OCI-LY1 (cell line): ENCODE data around the gene ABCA5.
"Not testable (repeated sequence)": the region's sequence is repeated elsewhere in the genome, so short reads cannot be mapped to it uniquely, and the experiment has no call there.

Experiments
- H2AFZ ChIP-seq: fragments of 200-600 bp; sonication (generic), shearing (Covaris generic); 2 replicates; pipeline ENCODE4 v1.6.0; 2014; ENCODE audit warnings: antibody characterized with exemption, mild to moderate bottlenecking, low read length
- H3F3A ChIP-seq: fragments of 200-600 bp; sonication (generic), shearing (Covaris generic); 2 replicates; pipeline ENCODE4 v1.6.0; 2014; ENCODE audit warnings: mild to moderate bottlenecking, antibody characterized with exemption, low read length, moderate library complexity; ENCODE audit not compliant: insufficient read depth
- H3K27ac ChIP-seq: fragments of 200-600 bp; sonication (generic); 2 replicates; pipeline ENCODE4 v1.5.1; 2014; ENCODE audit warnings: low read length, mixed run types, mild to moderate bottlenecking, low read depth; ENCODE audit not compliant: poor library complexity, severe bottlenecking
- H3K27me3 ChIP-seq: fragments of 200-600 bp; sonication (generic); 2 replicates; pipeline ENCODE4 v1.6.0; 2014; ENCODE audit warnings: antibody characterized with exemption, mild to moderate bottlenecking, low read length, moderate library complexity; ENCODE audit not compliant: insufficient read depth
- H3K36me3 ChIP-seq: fragments of 200-600 bp; sonication (generic); 2 replicates; pipeline ENCODE4 v1.6.1; 2014; ENCODE audit warnings: mild to moderate bottlenecking, antibody characterized with exemption, low read length, moderate library complexity, mixed read lengths; ENCODE audit not compliant: insufficient read depth
- H3K4me1 ChIP-seq: fragments of 200-600 bp; sonication (generic); 2 replicates; pipeline ENCODE4 v1.5.1; 2014; ENCODE audit warnings: mild to moderate bottlenecking, low read length, moderate library complexity; ENCODE audit not compliant: insufficient read depth, severe bottlenecking
- H3K4me2 ChIP-seq: fragments of 200-600 bp; sonication (generic), shearing (Covaris generic); 2 replicates; pipeline ENCODE4 v1.6.1; 2014; ENCODE audit warnings: low read length
- H3K4me3 ChIP-seq: fragments of 200-600 bp; sonication (generic); 2 replicates; pipeline ENCODE4 v1.5.1; 2014; ENCODE audit warnings: low read length, low read depth, mild to moderate bottlenecking, mixed read lengths; ENCODE audit not compliant: poor library complexity, severe bottlenecking
- H3K79me2 ChIP-seq: fragments of 200-600 bp; shearing (Covaris generic); 2 replicates; pipeline ENCODE4 v1.6.1; 2016; ENCODE audit warnings: mixed run types, low read length, mixed read lengths; ENCODE audit not compliant: insufficient read depth
- H3K9ac ChIP-seq: fragments of 200-600 bp; sonication (generic), shearing (Covaris generic); 2 replicates; pipeline ENCODE4 v1.6.1; 2014; ENCODE audit warnings: mild to moderate bottlenecking, low read length, mixed read lengths
- H3K9me2 ChIP-seq: fragments of 200-600 bp; sonication (generic), shearing (Covaris generic); 2 replicates; pipeline ENCODE4 v1.6.1; 2014; ENCODE audit warnings: low read depth, mild to moderate bottlenecking, low read length, mixed read lengths
- H3K9me3 ChIP-seq: fragments of 200-600 bp; shearing (Covaris generic); 2 replicates; pipeline ENCODE4 v1.6.1; 2014; ENCODE audit warnings: low read length, mixed read lengths
- H4K20me1 ChIP-seq: fragments of 200-600 bp; sonication (generic), shearing (Covaris generic); 2 replicates; pipeline ENCODE4 v1.6.0; 2016; ENCODE audit warnings: mild to moderate bottlenecking, low read length; ENCODE audit not compliant: insufficient read depth
- CTCF ChIP-seq: fragments of 200-600 bp; sonication (generic), shearing (Covaris generic); IDR thresholded peaks from 2 replicates; pipeline ENCODE4 v1.5.1; 2017; ENCODE audit warnings: mild to moderate bottlenecking, antibody characterized with exemption, low read length, moderate library complexity, mixed read lengths
- EZH2 ChIP-seq: fragments of 200-600 bp; sonication (generic), shearing (Covaris generic); IDR thresholded peaks from 2 replicates; pipeline ENCODE4 v1.8.0; 2017; ENCODE audit warnings: borderline replicate concordance, mixed run types, mild to moderate bottlenecking, antibody characterized with exemption, low read length, moderate library complexity, mixed read lengths

ABCA5 gene

DNA sequence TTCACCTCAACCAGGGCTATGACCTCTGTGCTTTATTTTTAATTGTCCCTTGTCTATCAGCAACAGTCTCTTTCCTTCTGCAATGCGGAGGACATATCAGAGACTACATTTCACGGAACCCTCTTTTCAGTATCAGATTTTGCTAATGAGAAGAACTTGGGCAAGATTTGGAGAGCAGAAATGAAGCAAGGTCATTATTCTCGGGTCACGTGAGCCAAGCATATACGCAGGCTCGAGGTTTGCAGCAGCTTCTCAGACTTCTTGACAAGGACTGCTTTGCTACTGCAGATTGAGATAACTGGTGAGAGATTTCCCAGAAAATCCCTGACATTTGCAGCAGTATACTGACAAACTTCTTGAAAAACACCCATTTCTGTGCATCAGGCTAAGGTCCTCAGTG is 128.7 kb downstream of the ABCA5 start:
- Histone ChIP-seq H3K27ac (no peak overlapping the region), H3K4me2 (no peak overlapping the region), H3K9ac (no peak overlapping the region), H3K4me1 (no peaks in the 10 kb centered on the region), H4K20me1 (no peaks in the 10 kb centered on the region), H3K36me3 (no peaks in the 10 kb centered on the region), H2AFZ (no peak overlapping the region), H3K79me2 (no peaks in the 10 kb centered on the region), H3K4me3 (no peak overlapping the region), H3K9me3 (no peaks in the 10 kb centered on the region), H3F3A (no peaks in the 10 kb centered on the region), H3K9me2 (no peaks in the 10 kb centered on the region), H3K27me3 (no peaks in the 10 kb centered on the region)
- TF ChIP-seq EZH2 (no peak), CTCF (no peak)

GRCh38 chr17:69196105-69196653 is 130.8 kb downstream of the ABCA5 start:
- not testable (repeated sequence) for H3K4me2 ChIP-seq, H3K4me1 ChIP-seq, H3K27ac ChIP-seq, H3K9me2 ChIP-seq, H3K36me3 ChIP-seq, H4K20me1 ChIP-seq, H3K9me3 ChIP-seq, H3K79me2 ChIP-seq, H2AFZ ChIP-seq, H3K4me3 ChIP-seq, H3K27me3 ChIP-seq, H3F3A ChIP-seq, H3K9ac ChIP-seq
